ENCODE data around the gene SCAF4.
"Not testable (repeated sequence)": the region's sequence is repeated elsewhere in the genome, so short reads cannot be mapped to it uniquely, and the experiment has no call there.

The SCAF4 gene

GRCh38 chr21:31650930-31651329 lies 81.0 kb downstream of the SCAF4 start:
- no peak for DNase-seq (ENCODE audit: low read depth in 2 of 2)

GRCh38 chr21:31647650-31648049 lies 84.3 kb downstream of the SCAF4 start:
- DNase-seq (ENCODE audit: low read depth in 2 of 2), result no peak

GRCh38 chr21:31644643-31645042 lies 87.3 kb downstream of the SCAF4 start:
- no peak for DNase-seq (ENCODE audit: low read depth in 2 of 2)

DNA sequence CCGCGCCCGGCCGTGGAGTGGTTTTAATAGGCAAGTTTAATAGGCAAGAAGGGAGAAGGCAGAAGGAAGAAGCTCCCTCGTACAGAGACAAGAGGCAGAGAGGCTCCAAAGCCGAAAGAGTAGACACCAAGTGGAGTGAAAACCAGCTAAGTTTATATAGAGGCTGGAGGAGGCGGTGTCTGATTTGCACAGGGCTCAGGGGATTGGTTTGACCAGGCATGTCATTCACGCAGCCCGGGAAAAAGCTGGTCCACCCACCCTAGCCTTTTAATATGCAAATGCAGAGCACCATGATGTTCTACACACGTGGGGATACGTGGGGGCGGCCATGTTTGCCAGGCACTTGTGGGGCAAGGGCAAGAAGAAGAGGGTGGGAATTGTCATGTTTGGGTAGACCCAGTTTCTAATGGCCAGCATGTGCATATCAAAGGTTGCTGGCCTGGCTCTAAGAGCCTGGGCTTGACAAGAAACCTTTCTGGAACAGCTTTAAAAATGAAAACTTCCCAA lies 90.4 kb downstream of the SCAF4 start:
- no peak for DNase-seq (ENCODE audit: low read depth in 2 of 2)

DNA sequence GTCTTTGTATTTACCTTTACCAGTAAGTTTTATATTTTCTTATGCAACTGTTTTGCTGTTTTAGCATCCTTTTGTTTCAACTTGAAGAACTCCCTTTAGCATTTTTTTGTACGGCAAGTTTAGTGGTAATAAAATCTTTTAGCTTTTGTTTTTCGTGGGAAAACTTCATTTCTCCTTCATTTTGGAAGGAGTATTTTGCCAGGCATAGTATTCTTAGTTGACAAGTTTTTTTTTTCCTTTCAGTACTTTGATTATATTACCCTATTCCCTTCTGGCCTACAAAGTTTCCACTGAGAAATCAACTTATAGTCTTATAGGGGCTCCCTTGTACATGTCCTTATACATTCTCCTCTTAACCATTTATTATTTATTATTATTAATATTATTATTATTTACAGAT lies 95.0 kb downstream of the SCAF4 start:
- DNase-seq (ENCODE audit: low read depth in 2 of 2), result no peak

GRCh38 chr21:31634993-31635392 lies 96.9 kb downstream of the SCAF4 start:
- no peak for DNase-seq (ENCODE audit: low read depth in 2 of 2)

DNA sequence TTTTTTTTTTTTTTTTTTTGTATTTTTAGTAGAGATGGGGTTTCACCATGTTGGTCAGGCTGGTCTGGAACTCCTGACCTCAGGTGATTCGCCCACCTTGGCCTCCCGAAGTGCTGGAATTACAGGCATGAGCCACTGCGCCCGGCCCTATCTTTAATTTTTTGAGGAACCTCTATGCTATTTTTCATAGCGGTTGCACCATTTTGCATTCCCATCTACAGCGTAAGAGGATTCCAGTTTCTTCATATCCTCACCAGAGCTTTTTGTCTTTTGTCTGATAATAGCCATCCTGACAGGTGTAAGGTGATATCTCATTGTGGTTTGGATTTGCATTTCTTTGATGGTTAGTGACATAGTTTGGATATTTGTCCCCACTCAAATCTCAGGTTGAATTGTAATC lies 100.0 kb downstream of the SCAF4 start:
- DNase-seq (ENCODE audit: low read depth in 2 of 2), result not testable (repeated sequence)

DNA sequence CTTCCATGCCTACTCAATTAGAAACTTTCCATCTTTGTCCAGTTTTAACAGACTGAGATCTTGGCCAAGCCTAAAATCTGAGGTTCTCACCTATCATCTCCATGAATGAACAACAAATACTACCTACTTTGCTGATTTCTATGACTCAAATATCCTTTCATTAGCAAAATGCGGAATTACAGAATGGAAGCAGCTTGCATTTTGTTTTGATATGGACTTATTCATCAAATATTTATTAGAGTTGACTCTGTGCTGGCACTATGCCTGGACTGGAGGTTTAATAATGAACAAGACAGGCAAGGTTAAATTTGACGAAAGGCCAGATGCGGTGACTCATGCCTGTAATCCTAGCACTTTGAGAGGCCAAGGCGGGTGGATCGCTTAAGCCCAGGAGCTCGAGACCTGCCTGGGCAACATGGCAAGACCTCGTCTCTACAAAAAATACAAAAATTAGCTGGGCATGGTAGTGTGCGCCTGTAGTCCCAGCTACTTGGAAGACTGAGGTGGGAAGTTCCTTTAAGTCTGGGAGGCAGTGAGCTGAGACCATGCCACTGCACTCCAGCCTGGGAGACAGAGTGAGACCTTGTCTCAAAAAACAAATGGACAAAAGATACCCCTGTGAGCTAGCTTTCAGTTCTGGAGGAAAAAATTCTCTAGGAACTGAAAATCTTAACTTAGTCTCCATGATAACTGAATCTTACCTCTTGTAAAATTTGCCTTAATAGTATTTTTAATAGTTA lies 101.8 kb downstream of the SCAF4 start:
- DNase-seq (ENCODE audit: low read depth in 2 of 2), result no peak

GRCh38 chr21:31624961-31625491 lies 106.9 kb downstream of the SCAF4 start:
- no peak for DNase-seq (ENCODE audit: low read depth in 2 of 2)

DNA sequence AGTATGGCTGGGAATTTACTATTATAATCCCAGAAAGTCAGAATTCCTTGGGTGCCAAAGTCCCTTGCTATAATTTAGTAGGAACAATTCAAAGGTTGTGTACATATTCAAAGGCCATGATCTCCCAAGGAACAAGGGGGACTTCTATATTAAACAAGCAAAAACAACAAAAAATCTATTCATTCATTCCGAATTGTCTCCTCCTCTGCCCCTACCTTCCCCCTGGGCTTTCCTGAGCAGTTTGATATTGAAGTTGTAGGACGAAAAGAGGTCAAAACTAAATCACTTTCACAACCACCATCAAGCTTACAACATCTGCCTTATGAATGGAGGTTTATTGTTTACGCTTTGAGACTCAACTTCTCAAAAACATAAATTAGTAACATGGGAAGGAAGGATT lies 107.7 kb downstream of the SCAF4 start:
- DNase-seq (ENCODE audit: low read depth in 2 of 2), result no peak

DNA sequence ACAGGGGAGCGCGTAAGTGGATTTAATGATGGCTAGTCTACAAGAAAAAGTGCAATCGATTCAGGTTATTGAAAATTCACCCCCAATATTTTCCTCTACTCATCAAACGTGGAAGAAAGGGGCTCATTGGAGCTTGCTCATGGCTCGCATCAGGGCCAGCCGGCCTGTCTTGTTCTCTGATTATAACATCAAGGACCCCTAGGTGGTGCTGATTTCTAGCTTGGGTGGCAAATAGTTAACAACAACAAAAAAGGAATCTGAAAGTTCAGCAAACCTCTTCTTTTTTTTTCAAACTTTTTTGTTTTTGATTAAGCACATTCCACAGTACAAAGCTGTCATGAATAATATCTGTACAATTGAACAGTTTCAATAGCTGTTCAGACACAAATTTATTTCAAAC lies 108.3 kb downstream of the SCAF4 start:
- no peak for DNase-seq (ENCODE audit: low read depth in 2 of 2)

DNA sequence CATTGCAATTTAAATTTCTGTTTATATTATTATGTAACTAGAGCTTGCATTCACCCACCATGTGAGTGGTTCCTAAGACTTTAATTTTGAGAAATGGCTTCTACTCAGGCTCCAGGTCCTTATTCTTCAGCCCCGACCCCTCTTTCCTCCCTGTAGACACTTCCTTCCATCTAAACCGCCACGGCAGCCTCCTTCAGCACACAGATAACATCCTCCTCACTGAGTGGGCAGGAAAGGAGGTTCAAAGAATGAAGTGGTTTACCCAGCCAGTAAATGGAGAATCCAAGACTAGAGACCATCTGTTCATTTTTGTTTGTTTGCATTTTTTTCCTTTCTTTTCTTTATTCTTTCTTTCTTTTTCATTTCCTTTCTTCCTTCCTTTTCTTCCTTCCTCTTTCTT lies 109.5 kb downstream of the SCAF4 start:
- DNase-seq (ENCODE audit: low read depth in 2 of 2), result no peak

Measured in stimulated activated CD4-positive, alpha-beta T cell treated with anti-CD3 and anti-CD28 coated beads, Interleukin-1b, Interleukin-23, amount 100 ng/mL, for 4 hours (primary cell).